T-helper 17 cell (primary cell): ENCODE data around the gene CCDC112. TPM values are rescaled to one million over a fixed set of nuclear protein-coding genes. Genes with fewer than 3 reads are reported as not detected.

ENCODE experiments used
- ATAC-seq: fragments of 150-1000 bp; cut with Tn5 transposase; 2 replicates; pipeline ENCODE4 v1.10.0; 2021; ENCODE audit warnings: mild to moderate bottlenecking, moderate library complexity
- DNase-seq, 3 donors: peaks; one replicate each; pipeline versions ENCODE4 v3.0.0 to v3.0.0-alpha.2; 2020 to 2021
- H3K9me3 ChIP-seq: one replicate; pipeline ENCODE4 v1.7.0; 2013; ENCODE audit warnings: low read length, mild to moderate bottlenecking; ENCODE audit not compliant: control insufficient read depth, poor library complexity, severe bottlenecking
- H3K27ac Mint-ChIP-seq: one replicate; pipeline ENCODE4 v1.8.0; 2022; ENCODE audit warnings: mild to moderate bottlenecking, moderate library complexity, mixed read lengths
- H3K27me3 Mint-ChIP-seq: one replicate; pipeline ENCODE4 v1.8.0; 2022; ENCODE audit warnings: mixed read lengths
- H3K36me3 Mint-ChIP-seq: one replicate; pipeline ENCODE4 v1.8.0; 2022; ENCODE audit warnings: low read depth, mixed read lengths
- H3K4me1 Mint-ChIP-seq: one replicate; pipeline ENCODE4 v1.8.0; 2022; ENCODE audit warnings: mild to moderate bottlenecking, mixed read lengths
- H3K4me3 Mint-ChIP-seq: one replicate; pipeline ENCODE4 v1.8.0; 2022; ENCODE audit warnings: mild to moderate bottlenecking, moderate library complexity, mixed read lengths
- total RNA-seq, 4 donors: library from RNA in 2 of 4; stranded (reverse) in 2 of 4; gene quantifications; one replicate each; pipeline ENCODE4 v1.2.3 and lab custom pipeline; 2022 to 2026

CCDC112 gene
- total RNA-seq, 2 donors from 2014 or later = 2.8 to 3.5 TPM

DNA sequence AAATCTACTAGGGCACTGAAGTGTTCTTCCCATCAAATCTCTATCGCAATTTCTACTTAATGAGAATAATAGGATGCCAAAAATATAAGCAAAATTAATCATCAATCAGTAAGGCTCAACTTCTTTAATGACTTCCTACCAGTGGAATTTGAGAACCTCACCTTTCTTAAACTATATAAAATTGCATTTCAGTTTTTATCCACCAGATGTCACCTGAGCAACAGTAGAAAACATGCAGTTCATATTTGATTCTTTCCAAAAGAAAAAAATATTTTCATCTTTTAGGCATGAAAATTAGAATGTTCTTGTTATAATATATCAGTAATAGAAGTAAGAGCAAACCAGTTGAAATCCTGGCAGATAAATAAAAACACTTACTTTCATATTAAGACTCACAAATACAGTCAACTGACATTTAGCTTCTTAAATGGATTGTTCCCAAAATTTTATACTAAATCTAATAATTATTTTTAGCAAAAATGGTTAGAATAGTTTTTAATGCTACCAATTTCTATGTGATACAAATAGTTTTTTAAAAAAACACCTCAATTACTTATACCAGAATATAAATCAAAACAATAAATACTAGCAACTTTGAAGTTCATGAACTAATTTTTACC is 13.4 kb upstream of the CCDC112 start:
- no peaks in the 10 kb centered on the region for H3K36me3 Mint-ChIP-seq
- ATAC-seq = peak; percentile 61
- H3K4me3 Mint-ChIP-seq = no peak overlapping the region
- no peaks in the 10 kb centered on the region for H3K9me3 ChIP-seq
- H3K4me1 Mint-ChIP-seq = no peaks in the 10 kb centered on the region
- no peak overlapping the region for H3K27ac Mint-ChIP-seq
- DNase-seq = no peak
- H3K27me3 Mint-ChIP-seq = peaks cover 37% of the 10 kb centered on the region

DNA sequence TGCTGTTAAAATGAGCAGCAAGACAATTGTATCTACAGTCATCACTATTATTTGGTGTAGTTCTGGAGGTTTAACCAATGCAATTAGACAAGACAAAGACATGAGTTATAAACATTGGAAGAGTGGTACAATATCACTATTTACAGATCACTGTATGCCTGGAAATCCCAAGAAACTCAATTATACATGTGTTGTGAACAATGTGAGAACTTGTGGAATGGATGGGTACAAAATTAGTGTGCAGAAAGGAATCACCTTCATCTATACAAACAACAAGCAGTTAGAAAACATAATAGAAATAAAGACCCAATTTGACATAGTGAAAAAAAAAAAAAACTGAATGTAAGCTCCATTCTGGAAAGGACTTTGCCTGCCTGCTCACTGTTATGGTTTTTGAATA is 12.4 kb upstream of the CCDC112 start:
- Mint-ChIP-seq H3K36me3 (no peaks in the 10 kb centered on the region), H3K4me1 (no peaks in the 10 kb centered on the region), H3K27ac (no peak overlapping the region), H3K27me3 (peaks cover 41% of the 10 kb centered on the region), H3K4me3 (no peak overlapping the region)
- ATAC-seq (no peak), DNase-seq (no peak)
- no peaks in the 10 kb centered on the region for H3K9me3 ChIP-seq

DNA sequence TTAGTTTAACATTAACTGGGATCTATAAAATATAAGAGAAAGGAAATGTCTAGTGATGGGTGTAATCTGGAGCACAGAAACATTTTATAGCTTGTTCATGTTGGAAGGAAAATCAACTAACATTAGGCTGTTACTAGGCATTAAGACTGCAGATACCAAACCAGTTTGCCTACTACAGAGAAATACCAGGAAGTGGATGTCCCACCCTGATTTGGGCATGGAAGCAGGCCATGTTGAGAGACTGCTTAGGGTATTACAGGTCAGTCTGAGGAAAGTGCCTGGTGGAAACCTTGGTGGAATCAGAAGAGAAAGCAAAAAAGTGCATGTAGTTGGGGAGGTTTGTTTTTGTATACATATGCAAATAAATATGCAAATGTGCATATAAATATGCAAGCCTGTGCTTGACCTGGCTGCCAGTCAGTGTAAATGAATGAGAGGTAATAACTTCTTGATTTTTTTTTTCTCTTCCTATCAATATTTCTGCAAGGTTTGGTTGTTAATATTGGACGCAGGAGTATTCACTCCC is 9.6 kb upstream of the CCDC112 start:
- Mint-ChIP-seq H3K4me3 (no peak overlapping the region), H3K36me3 (no peaks in the 10 kb centered on the region), H3K27ac (no peak overlapping the region), H3K4me1 (no peaks in the 10 kb centered on the region), H3K27me3 (peaks cover 43% of the 10 kb centered on the region)
- H3K9me3 ChIP-seq = no peaks in the 10 kb centered on the region
- no peak for ATAC-seq
- no peak for DNase-seq

DNA sequence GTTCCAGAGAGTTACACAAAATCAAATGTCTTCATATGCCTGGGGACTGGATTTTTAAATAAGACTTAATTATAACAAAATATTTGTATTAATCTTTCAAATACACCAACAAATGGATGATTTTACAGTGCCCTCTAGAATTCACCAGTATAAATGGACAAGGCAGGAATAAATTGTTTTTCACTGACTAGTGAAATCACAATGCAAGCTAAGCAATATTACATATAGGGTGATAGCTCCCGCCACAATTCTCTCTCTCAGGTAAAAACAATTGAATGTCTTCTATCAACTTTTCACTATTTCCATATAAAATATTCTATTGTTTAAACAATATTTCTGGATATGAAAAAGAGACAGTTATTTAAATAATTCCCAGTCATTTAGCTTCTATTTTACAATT is 8.0 kb upstream of the CCDC112 start:
- no peaks in the 10 kb centered on the region for H3K9me3 ChIP-seq
- Mint-ChIP-seq H3K27ac (no peak overlapping the region), H3K4me1 (no peaks in the 10 kb centered on the region), H3K36me3 (no peaks in the 10 kb centered on the region), H3K27me3 (peaks cover 36% of the 10 kb centered on the region), H3K4me3 (no peak overlapping the region)
- ATAC-seq = no peak
- DNase-seq = no peak

DNA sequence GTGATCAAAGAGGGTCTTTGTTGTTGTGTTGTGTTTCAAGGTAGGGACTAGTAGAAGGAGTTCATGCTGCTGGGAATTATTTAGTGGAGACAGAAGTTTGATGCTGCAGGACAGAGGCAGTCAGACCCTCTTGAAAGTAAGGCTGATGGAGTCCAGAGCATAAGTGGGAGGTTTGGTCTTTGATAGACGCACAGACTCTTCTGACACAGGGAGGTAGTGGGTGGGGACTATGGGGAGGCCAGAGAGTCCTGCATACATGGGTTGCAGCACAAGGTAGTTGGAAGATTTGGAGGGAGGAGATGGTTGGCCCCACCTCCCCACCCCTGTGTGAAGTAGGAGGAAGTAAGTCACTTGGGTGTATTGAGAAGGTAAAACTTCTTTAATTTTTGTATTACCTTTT is 2.4 kb upstream of the CCDC112 start:
- Mint-ChIP-seq H3K27me3 (peaks cover 15% of the 10 kb centered on the region), H3K27ac (peak overlapping the region; percentile 10), H3K36me3 (no peaks in the 10 kb centered on the region), H3K4me1 (peaks cover 16% of the 10 kb centered on the region), H3K4me3 (no peak overlapping the region)
- ATAC-seq = no peak
- no peak for DNase-seq
- no peaks in the 10 kb centered on the region for H3K9me3 ChIP-seq

DNA sequence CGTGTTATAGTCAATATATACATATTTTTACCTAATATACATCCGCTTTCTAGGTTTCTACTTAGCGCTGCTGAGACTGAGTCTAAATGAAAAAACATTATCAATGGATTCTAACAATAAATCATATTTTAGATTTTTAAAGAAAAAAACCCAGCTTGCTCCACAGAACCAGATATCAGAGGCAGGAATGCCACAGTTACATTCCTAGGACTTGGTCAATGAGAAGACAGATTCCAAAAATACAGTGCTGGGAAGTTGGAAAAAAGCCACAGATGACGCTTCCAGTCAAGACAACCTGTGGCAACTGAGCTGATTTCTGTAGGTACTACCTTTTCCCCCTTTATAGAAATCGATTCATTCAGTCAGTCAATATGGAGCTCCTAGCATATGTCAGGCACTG is 577 bp upstream of the CCDC112 start:
- DNase-seq (no peak), ATAC-seq (no peak)
- no peak overlapping the region for H3K27ac Mint-ChIP-seq
- peaks cover 4% of the 10 kb centered on the region for H3K9me3 ChIP-seq
- no peaks in the 10 kb centered on the region for H3K27me3 Mint-ChIP-seq
- peak overlapping the region; percentile 45 for H3K4me3 Mint-ChIP-seq
- peaks cover 18% of the 10 kb centered on the region for H3K4me1 Mint-ChIP-seq
- H3K36me3 Mint-ChIP-seq = no peaks in the 10 kb centered on the region

DNA sequence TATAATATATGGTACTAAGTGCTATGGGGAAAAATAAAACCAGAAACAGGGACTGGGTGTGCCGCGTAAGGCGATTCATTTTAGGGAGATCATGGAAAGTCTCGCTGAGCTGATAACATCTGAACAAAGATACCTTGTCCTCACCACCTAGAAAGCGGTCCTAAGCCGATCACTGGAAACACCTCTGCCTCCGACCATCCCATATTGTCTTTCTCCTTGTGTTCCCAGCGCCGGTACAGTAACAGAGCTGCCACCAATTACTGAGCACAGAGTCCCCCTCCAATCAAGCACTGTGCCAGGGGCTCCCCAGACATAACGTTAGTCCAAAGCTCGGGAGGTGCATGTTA is 704 bp downstream of the CCDC112 start:
- no peak overlapping the region for H3K27ac Mint-ChIP-seq
- peak overlapping the region; percentile 91 for H3K4me3 Mint-ChIP-seq
- H3K4me1 Mint-ChIP-seq = peaks cover 18% of the 10 kb centered on the region
- ATAC-seq (peak; percentile 12), DNase-seq (no peak)
- no peaks in the 10 kb centered on the region for H3K36me3 Mint-ChIP-seq
- no peaks in the 10 kb centered on the region for H3K27me3 Mint-ChIP-seq
- peaks cover 4% of the 10 kb centered on the region for H3K9me3 ChIP-seq

DNA sequence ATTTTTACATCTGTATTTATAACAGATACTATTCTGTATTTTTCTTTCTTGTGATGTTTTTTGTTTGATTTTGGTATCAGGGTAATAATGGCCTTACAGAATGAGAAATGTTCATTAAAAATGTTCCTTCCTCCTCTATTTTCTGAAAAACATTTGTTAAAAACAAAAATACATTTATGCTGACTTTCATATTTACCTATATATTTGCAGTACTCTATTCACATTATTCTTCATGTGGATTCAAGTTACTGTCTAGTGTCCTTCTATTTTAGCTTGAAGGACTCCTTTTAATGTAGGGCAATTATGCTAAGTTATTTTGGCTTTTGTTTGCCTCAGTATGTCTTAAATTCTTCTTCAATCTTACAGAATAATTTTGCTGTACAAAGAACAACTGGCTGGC is 5.1 kb downstream of the CCDC112 start:
- Mint-ChIP-seq H3K27me3 (peaks cover 8% of the 10 kb centered on the region), H3K27ac (no peak overlapping the region), H3K36me3 (no peaks in the 10 kb centered on the region), H3K4me1 (peaks cover 17% of the 10 kb centered on the region), H3K4me3 (no peak overlapping the region)
- ATAC-seq = no peak
- H3K9me3 ChIP-seq = peaks cover 4% of the 10 kb centered on the region
- DNase-seq = no peak

DNA sequence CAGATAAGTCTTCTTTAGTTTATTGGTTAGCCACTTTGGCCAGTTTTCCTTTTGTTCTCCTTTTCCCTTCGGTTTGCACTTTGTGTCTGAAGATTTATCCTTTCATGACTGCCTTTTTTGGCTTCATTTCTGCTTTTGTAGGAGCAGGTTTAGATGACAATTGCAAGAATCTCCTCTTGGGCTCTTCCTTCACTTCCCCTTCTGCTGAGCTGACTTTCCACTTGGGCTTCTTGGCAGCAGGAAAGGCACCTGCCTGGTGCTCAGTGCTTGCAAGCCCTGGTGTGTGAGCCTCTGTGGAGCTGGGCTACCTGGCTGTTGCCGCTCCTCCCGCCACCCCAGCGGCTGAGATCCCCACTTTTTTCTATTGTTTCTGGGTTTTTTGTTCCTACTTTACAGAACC is 7.3 kb downstream of the CCDC112 start:
- Mint-ChIP-seq H3K27me3 (peaks cover 14% of the 10 kb centered on the region), H3K4me1 (peaks cover 21% of the 10 kb centered on the region), H3K27ac (no peak overlapping the region), H3K4me3 (no peak overlapping the region), H3K36me3 (peaks cover 5% of the 10 kb centered on the region)
- ATAC-seq = no peak
- H3K9me3 ChIP-seq = peaks cover 4% of the 10 kb centered on the region
- DNase-seq = no peak

DNA sequence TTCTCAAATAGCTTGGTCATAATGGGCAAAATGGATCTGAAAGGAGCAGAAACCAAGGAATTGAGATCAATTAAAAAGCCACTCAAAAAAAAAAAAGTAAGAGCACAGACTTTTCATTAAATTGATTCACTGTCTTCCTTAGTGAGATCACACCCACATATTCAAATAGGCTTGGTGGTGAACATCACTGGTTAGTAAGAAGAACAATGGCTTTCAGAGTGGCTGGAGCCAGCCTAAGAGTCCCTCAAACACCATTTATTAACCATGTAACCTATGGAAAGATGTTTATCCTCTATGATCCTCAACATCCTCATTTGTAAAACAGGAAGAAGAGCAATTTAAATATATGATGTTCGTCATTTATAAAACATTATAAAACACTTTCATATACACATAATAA is 12.4 kb downstream of the CCDC112 start:
- H3K27me3 Mint-ChIP-seq = peaks cover 5% of the 10 kb centered on the region
- H3K27ac Mint-ChIP-seq = no peak overlapping the region
- DNase-seq = no peak
- peaks cover 14% of the 10 kb centered on the region for H3K4me1 Mint-ChIP-seq
- no peaks in the 10 kb centered on the region for H3K9me3 ChIP-seq
- no peak overlapping the region for H3K4me3 Mint-ChIP-seq
- no peak for ATAC-seq
- peaks cover 5% of the 10 kb centered on the region for H3K36me3 Mint-ChIP-seq

DNA sequence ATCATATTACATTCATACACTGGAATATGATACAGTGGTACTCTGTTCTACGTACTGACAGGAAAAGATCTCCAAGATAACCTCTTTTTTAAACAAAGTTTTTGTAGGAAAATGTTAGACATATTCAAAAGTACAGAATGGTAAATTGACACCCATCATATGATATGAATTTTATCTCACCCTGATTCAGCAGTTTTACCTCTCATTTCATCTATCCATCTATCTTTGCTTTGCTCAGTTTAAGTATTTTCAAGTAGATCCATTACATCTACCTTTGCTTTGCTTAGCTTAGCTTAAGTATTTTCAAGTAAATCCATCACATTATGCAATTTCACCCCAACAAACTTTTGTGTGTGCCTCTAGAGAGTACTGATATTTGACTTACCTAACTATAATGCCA is 14.3 kb downstream of the CCDC112 start:
- H3K4me1 Mint-ChIP-seq = peaks cover 13% of the 10 kb centered on the region
- no peaks in the 10 kb centered on the region for H3K9me3 ChIP-seq
- peaks cover 5% of the 10 kb centered on the region for H3K27me3 Mint-ChIP-seq
- H3K36me3 Mint-ChIP-seq = peaks cover 5% of the 10 kb centered on the region
- no peak overlapping the region for H3K4me3 Mint-ChIP-seq
- no peak overlapping the region for H3K27ac Mint-ChIP-seq
- ATAC-seq = no peak
- DNase-seq = no peak

DNA sequence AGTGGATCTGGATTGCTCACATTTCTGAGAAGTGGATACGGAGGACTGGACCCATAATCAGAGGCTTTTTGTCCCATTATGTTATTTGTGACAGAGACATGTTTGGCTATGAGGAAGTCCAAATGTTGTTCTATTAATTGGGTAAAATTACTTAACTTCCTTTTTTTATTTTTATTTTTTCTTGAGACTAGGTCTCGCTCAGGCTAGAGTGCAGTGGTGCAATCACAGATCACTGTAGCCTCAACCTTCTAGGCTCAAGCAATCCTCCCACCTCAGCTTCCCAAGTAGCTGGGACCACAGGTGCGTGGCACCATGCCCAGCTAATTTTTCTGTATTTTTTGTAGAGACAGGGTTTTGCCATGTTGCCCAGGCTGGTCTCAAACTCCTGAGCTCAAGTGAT is 21.9 kb downstream of the CCDC112 start:
- no peaks in the 10 kb centered on the region for H3K27me3 Mint-ChIP-seq
- no peaks in the 10 kb centered on the region for H3K4me1 Mint-ChIP-seq
- H3K27ac Mint-ChIP-seq = no peak overlapping the region
- H3K9me3 ChIP-seq = no peaks in the 10 kb centered on the region
- DNase-seq (no peak), ATAC-seq (no peak)
- no peak overlapping the region for H3K4me3 Mint-ChIP-seq
- H3K36me3 Mint-ChIP-seq = peaks cover 10% of the 10 kb centered on the region

DNA sequence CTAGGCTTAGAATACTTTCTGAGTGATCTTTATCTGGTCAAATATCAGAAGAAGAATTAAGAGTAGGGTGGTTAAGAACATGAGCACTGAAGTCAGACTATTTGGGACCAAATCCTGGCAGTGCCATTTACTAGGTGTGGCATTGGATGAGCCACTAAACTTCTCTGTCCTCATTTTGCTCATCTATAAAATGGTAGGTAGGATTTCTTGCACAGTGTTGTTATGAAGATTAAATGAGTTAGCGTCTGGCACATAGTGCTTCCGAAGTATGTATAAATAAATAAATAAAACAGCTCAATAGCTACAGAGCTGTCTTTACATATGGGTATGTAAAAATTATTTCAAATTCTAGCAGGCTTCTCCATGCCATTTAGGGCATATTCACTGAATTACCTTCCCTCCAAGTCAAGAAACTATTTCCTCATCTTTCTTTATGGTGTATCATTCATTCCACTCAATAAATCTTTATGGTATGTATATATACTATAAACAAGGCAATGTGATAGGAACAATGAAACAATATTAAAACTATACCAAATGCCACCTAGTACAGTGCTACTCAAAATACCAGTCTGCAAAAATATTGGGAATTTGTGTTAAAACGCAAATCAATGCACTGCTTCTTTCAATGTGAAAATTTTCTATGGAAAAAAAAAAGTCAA is 24.0 kb downstream of the CCDC112 start:
- DNase-seq (no peak), ATAC-seq (no peak)
- Mint-ChIP-seq H3K27me3 (no peaks in the 10 kb centered on the region), H3K36me3 (peaks cover 10% of the 10 kb centered on the region), H3K27ac (no peak overlapping the region), H3K4me3 (no peak overlapping the region), H3K4me1 (no peaks in the 10 kb centered on the region)
- no peaks in the 10 kb centered on the region for H3K9me3 ChIP-seq
